Measurements from ENCODE around the gene ZNF438. TPM values are rescaled to one million over a fixed set of nuclear protein-coding genes. Genes with fewer than 3 reads are reported as not detected.

Gene ZNF438
- total and polyA plus RNA-seq, 2 of the 13 experiments (the other 11 are each of a cell fraction or from before 2014, with no cell fraction given) = 0.75 to 0.83 TPM

DNA sequence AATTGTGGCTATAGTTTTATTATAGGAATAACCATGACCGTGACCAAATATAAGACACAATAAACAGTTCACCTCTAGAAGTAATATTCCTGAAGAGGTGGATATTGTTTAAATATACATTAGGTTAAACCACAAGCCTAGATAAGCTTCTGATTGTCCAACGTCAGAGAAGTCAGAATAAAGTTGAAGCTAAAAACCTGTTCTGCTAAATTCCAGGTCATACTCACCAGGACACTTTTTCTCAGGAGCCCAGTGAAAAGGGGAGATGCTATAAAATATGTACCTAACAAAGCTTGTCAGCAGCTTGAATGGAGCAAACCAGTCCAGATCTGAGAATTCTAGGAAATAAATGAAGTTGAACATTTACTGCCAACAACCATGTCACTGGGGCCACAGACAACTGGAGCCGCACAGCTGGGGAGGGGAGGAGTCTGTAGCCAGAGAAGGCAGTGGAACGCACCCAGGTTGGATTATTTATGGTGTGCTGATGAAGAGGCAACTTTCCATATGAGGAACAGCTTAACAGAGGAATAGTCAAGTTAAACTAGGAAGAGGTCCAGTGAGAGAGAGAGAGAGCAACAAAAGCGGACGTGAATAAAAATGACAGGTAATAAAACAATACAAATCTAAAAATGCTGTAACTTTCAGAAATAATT is 191.1 kb downstream of the ZNF438 start:
- H3K4me3 ChIP-seq (replicated peaks in 1 of 3; ENCODE audit: insufficient read depth in 1 of 3, low read depth in 2 of 3, low read length in 3 of 3) = no peak overlapping the region
- no peaks in the 10 kb centered on the region for H3K9me3 ChIP-seq (ENCODE audit: low read length)
- ATAC-seq (no peak), FAIRE-seq (no peak), DNase-seq (ENCODE audit: low spot score) (no peak)
- H3K27ac ChIP-seq (ENCODE audit: extremely low read length, insufficient read depth, low read length) = no peak overlapping the region
- H3K4me1 ChIP-seq (ENCODE audit: insufficient read depth, low read length) = no peaks in the 10 kb centered on the region
- POLR2A ChIA-PET = no interaction called here
- H3K36me3 ChIP-seq (replicated peaks in 1 of 2; ENCODE audit: control insufficient read depth in 1 of 2, insufficient read depth in 2 of 2, low read length in 2 of 2) = no peaks in the 10 kb centered on the region
- no peaks in the 10 kb centered on the region for H3K79me2 ChIP-seq (ENCODE audit: insufficient read depth, low read length)
- intact Hi-C loops (cut with micrococcal nuclease; ENCODE audit: unreplicated experiment) (no loop called here), in situ Hi-C loops (cut with HindIII; ENCODE audit: extremely low pct_ligation_motif_present, low pct_unique_long_range_greater_than_20kb) (no loop called here)
- WGBS (ENCODE audit: low lambda C conversion rate) = under 1% methylated on average over 6 of the region's 6 CpGs
- no peak overlapping the region for H3K4me2 ChIP-seq (ENCODE audit: low read depth, low read length)
- no peak overlapping the region for H2AFZ ChIP-seq (ENCODE audit: low read length)
- no TSS peak for BruUV-seq (replicated peaks)
- no peaks in the 10 kb centered on the region for H4K20me1 ChIP-seq (ENCODE audit: insufficient read depth, low read length)
- no peak overlapping the region for H3K9ac ChIP-seq (ENCODE audit: insufficient read depth, low read depth, low read length)
- peaks cover 2 to 22% of the 10 kb centered on the region in 2 experiments; a peak in 3 of 5 replicates for H3K27me3 ChIP-seq (ENCODE audit: control insufficient read depth in 1 of 2, insufficient read depth in 2 of 2, low read length in 2 of 2)
- CTCF ChIA-PET (ENCODE audit: low intra/inter-chr PET ratio, low total read pairs) = no interaction called here
- no peak for TF ChIP-seq NCOA1 (CRISPR knock-in tag; IDR thresholded peaks at IDR 0.05)

DNA sequence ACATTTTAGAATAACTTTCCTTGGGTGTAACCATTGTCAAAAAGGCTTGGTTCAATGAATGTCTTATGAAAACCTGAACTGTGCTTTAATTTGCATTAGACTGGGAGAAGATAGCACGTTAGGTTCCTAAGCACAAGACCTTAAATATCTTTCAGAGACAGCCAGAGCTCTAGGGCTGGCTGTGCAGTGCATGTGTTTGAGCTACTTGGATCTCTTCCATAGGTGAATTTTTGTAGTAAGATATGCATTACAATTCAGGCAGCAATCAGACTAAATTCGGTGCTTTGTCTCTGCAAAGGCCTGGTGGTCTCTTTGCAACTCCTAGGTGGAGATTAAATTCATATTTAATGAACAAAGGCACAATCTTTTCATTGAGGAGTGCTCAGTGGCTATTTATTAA is 192.0 kb downstream of the ZNF438 start:
- ChIA-PET CTCF (ENCODE audit: low intra/inter-chr PET ratio, low total read pairs) (no interaction called here), POLR2A (no interaction called here)
- no peak for DNase-seq (ENCODE audit: low spot score)
- in situ Hi-C loops (cut with HindIII; ENCODE audit: extremely low pct_ligation_motif_present, low pct_unique_long_range_greater_than_20kb) (no loop called here), intact Hi-C loops (cut with micrococcal nuclease; ENCODE audit: unreplicated experiment) (no loop called here)
- Histone ChIP-seq H3K9me3 (ENCODE audit: low read length) (no peaks in the 10 kb centered on the region), H2AFZ (ENCODE audit: low read length) (no peak overlapping the region), H3K9ac (ENCODE audit: insufficient read depth, low read depth, low read length) (no peak overlapping the region), H3K36me3 (replicated peaks in 1 of 2; ENCODE audit: control insufficient read depth in 1 of 2, insufficient read depth in 2 of 2, low read length in 2 of 2) (no peaks in the 10 kb centered on the region), H3K27ac (ENCODE audit: extremely low read length, insufficient read depth, low read length) (no peak overlapping the region), H3K27me3 (ENCODE audit: control insufficient read depth in 1 of 2, insufficient read depth in 2 of 2, low read length in 2 of 2) (peaks cover 0 to 22% of the 10 kb centered on the region in 2 experiments; a peak in 2 of 5 replicates), H3K4me2 (ENCODE audit: low read depth, low read length) (no peak overlapping the region), H3K4me1 (ENCODE audit: insufficient read depth, low read length) (no peaks in the 10 kb centered on the region), H4K20me1 (ENCODE audit: insufficient read depth, low read length) (no peaks in the 10 kb centered on the region), H3K79me2 (ENCODE audit: insufficient read depth, low read length) (no peaks in the 10 kb centered on the region), H3K4me3 (replicated peaks in 1 of 3; ENCODE audit: insufficient read depth in 1 of 3, low read depth in 2 of 3, low read length in 3 of 3) (no peak overlapping the region)
- TF ChIP-seq, protein P1, sequence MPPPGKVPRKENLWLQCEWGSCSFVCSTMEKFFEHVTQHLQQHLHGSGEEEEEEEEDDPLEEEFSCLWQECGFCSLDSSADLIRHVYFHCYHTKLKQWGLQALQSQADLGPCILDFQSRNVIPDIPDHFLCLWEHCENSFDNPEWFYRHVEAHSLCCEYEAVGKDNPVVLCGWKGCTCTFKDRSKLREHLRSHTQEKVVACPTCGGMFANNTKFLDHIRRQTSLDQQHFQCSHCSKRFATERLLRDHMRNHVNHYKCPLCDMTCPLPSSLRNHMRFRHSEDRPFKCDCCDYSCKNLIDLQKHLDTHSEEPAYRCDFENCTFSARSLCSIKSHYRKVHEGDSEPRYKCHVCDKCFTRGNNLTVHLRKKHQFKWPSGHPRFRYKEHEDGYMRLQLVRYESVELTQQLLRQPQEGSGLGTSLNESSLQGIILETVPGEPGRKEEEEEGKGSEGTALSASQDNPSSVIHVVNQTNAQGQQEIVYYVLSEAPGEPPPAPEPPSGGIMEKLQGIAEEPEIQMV (CRISPR knock-in tag; IDR thresholded peaks at IDR 0.05; ENCODE audit: low read depth) = no peak
- TF ChIP-seq SATB2 (CRISPR knock-in tag; IDR thresholded peaks at IDR 0.05) (no peak), ZNF776 (CRISPR knock-in tag; IDR thresholded peaks at IDR 0.05) (no peak), NR1H2 (CRISPR knock-in tag; IDR thresholded peaks at IDR 0.05; ENCODE audit: borderline replicate concordance, low read depth) (no peak), KDM5A (IDR thresholded peaks at IDR 0.05; ENCODE audit: borderline replicate concordance, low read length) (no peak), ZNF780A (CRISPR knock-in tag; IDR thresholded peaks at IDR 0.05) (no peak), ZNF136 (CRISPR knock-in tag; IDR thresholded peaks at IDR 0.05; ENCODE audit: low read depth) (no peak), IKZF1 (IDR thresholded peaks at IDR 0.05) (no peak)
- TF ChIP-seq, protein P2, sequence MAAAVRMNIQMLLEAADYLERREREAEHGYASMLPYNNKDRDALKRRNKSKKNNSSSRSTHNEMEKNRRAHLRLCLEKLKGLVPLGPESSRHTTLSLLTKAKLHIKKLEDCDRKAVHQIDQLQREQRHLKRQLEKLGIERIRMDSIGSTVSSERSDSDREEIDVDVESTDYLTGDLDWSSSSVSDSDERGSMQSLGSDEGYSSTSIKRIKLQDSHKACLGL (CRISPR knock-in tag; IDR thresholded peaks at IDR 0.05) = no peak
- TF ChIP-seq, protein P3, sequence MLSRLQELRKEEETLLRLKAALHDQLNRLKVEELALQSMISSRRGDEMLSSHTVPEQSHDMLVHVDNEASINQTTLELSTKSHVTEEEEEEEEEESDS (CRISPR knock-in tag; IDR thresholded peaks at IDR 0.05; ENCODE audit: borderline replicate concordance) = no peak
- ATAC-seq = no peak
- no peak for FAIRE-seq
- no TSS peak for BruUV-seq (replicated peaks)
- 3% methylated on average over 2 of the region's 2 CpGs for WGBS (ENCODE audit: low lambda C conversion rate)

Measured in HepG2 (cell line).